ENCODE measurements around the gene EPHA4. TPM values are rescaled to one million over a fixed set of nuclear protein-coding genes. Genes with fewer than 3 reads are reported as not detected.

The EPHA4 gene
- total and polyA plus RNA-seq, 7 experiments from 2014 or later, result 8.3 to 42.8 (median 25.3) TPM

GRCh38 chr2:221569871-221570270, 2.2 kb downstream of the EPHA4 start:
- Mint-ChIP-seq H3K27ac (peak overlapping the region in 7 of 9 donors; percentile 11 to 89 (median 81)), H3K36me3 (peaks cover 0 to 16% (median 3%) of the 10 kb centered on the region in 5 donors), H3K4me3 (peak overlapping the region; percentile 24 to 97 (median 92)), H3K27me3 (peaks cover 14 to 73% (median 35%) of the 10 kb centered on the region in 5 donors), H3K4me1 (peaks cover 22 to 65% (median 41%) of the 10 kb centered on the region in 7 donors), H3K9me3 (no peaks in the 10 kb centered on the region)
- Histone ChIP-seq H3K27me3 (ENCODE audit: control insufficient read depth in 2 of 2, insufficient read depth in 2 of 2, low read length in 2 of 2) (peaks cover 0 to 4% of the 10 kb centered on the region in 2 donors), H3K4me1 (ENCODE audit: control insufficient read depth in 2 of 2, insufficient read depth in 2 of 2, low read length in 2 of 2) (peaks cover 11 to 23% of the 10 kb centered on the region in 2 donors), H3K27ac (ENCODE audit: low read depth, low read length) (no peak overlapping the region), H3K4me3 (ENCODE audit: low read length) (peak overlapping the region; percentile 91), H3K36me3 (ENCODE audit: control insufficient read depth in 2 of 3, insufficient read depth in 3 of 3, low read length in 3 of 3) (peaks cover 0 to 8% (median 0%) of the 10 kb centered on the region in 3 experiments), H3K9me3 (ENCODE audit: control insufficient read depth in 2 of 3, low read length in 3 of 3) (no peaks in the 10 kb centered on the region)
- CTCF ChIA-PET, result no interaction called here
- POLR2A ChIA-PET, result no interaction called here
- intact Hi-C loops (cut with micrococcal nuclease), result loop anchor here (5.0 to 10.0 kb wide), 17 partner anchors 38 to 1292 kb away; partner anchors contain the start of genes ACSL3 (in 1 of the 2) and FARSB (in 1 of the 2)
- no peak for ATAC-seq
- no peak for DNase-seq

- no peaks in the 10 kb centered on the region for H3K9me3 Mint-ChIP-seq
- H3K27ac Mint-ChIP-seq, result peak overlapping the region in 4 of 9 donors; percentile 17 to 82 (median 62)
- Histone ChIP-seq H3K4me3 (ENCODE audit: low read length) (no peak overlapping the region), H3K27ac (ENCODE audit: low read depth, low read length) (no peak overlapping the region), H3K36me3 (ENCODE audit: control insufficient read depth in 2 of 3, insufficient read depth in 3 of 3, low read length in 3 of 3) (peaks cover 0 to 8% (median 0%) of the 10 kb centered on the region in 3 experiments), H3K27me3 (ENCODE audit: control insufficient read depth in 2 of 2, insufficient read depth in 2 of 2, low read length in 2 of 2) (peaks cover 0 to under 1% of the 10 kb centered on the region in 2 donors), H3K9me3 (ENCODE audit: control insufficient read depth in 2 of 3, low read length in 3 of 3) (no peaks in the 10 kb centered on the region), H3K4me1 (ENCODE audit: control insufficient read depth in 2 of 2, insufficient read depth in 2 of 2, low read length in 2 of 2) (peaks cover 11 to 23% of the 10 kb centered on the region in 2 donors)
- H3K4me3 Mint-ChIP-seq, result peak overlapping the region in 8 of 10 donors; percentile 44 to 97 (median 84)
- POLR2A ChIA-PET, result no interaction called here
- no peak for ATAC-seq
- peak in 1 of 9 donors; percentile 7 for DNase-seq
- intact Hi-C loops (cut with micrococcal nuclease), result no loop called here
- H3K4me1 Mint-ChIP-seq, result peaks cover 22 to 65% (median 41%) of the 10 kb centered on the region in 7 donors
- CTCF ChIA-PET, result no interaction called here
- peaks cover 10 to 71% (median 30%) of the 10 kb centered on the region in 5 donors for H3K27me3 Mint-ChIP-seq
- H3K36me3 Mint-ChIP-seq, result peaks cover 0 to 16% (median 4%) of the 10 kb centered on the region in 5 donors
Observed at GRCh38 chr2:221569425-221569845, 2.7 kb downstream of the EPHA4 start.

GRCh38 chr2:221568299-221568698, 3.8 kb downstream of the EPHA4 start:
- H3K9me3 ChIP-seq (ENCODE audit: control insufficient read depth in 2 of 3, low read length in 3 of 3), result no peaks in the 10 kb centered on the region
- H3K27me3 ChIP-seq (ENCODE audit: control insufficient read depth in 2 of 2, insufficient read depth in 2 of 2, low read length in 2 of 2), result no peaks in the 10 kb centered on the region
- H3K36me3 ChIP-seq (ENCODE audit: control insufficient read depth in 2 of 3, insufficient read depth in 3 of 3, low read length in 3 of 3), result peaks cover 0 to 8% (median 0%) of the 10 kb centered on the region in 3 experiments
- no peak for ATAC-seq
- H3K27ac ChIP-seq (ENCODE audit: low read depth, low read length), result no peak overlapping the region
- peak overlapping the region in 1 of 9 donors; percentile 5 for H3K27ac Mint-ChIP-seq
- no peaks in the 10 kb centered on the region for H3K9me3 Mint-ChIP-seq
- H3K4me3 ChIP-seq (ENCODE audit: low read length), result no peak overlapping the region
- H3K27me3 Mint-ChIP-seq, result peaks cover 0 to 69% (median 20%) of the 10 kb centered on the region in 5 donors
- intact Hi-C loops (cut with micrococcal nuclease), result no loop called here
- no peak overlapping the region for H3K4me3 Mint-ChIP-seq
- peaks cover 0 to 20% (median 10%) of the 10 kb centered on the region in 5 donors for H3K36me3 Mint-ChIP-seq
- POLR2A ChIA-PET, result no interaction called here
- H3K4me1 ChIP-seq (ENCODE audit: control insufficient read depth in 2 of 2, insufficient read depth in 2 of 2, low read length in 2 of 2), result peaks cover 11 to 15% of the 10 kb centered on the region in 2 donors
- CTCF ChIA-PET, result no interaction called here
- no peak for DNase-seq
- peaks cover 13 to 60% (median 33%) of the 10 kb centered on the region in 7 donors for H3K4me1 Mint-ChIP-seq

- Mint-ChIP-seq H3K9me3 (no peaks in the 10 kb centered on the region), H3K4me1 (peaks cover 18 to 64% (median 33%) of the 10 kb centered on the region in 7 donors), H3K4me3 (no peak overlapping the region), H3K27ac (peak overlapping the region in 3 of 9 donors; percentile 0 to 28 (median 5)), H3K36me3 (peaks cover 0 to 22% (median 13%) of the 10 kb centered on the region in 5 donors), H3K27me3 (peaks cover 0 to 71% (median 20%) of the 10 kb centered on the region in 5 donors)
- POLR2A ChIA-PET, result no interaction called here
- Histone ChIP-seq H3K36me3 (ENCODE audit: control insufficient read depth in 2 of 3, insufficient read depth in 3 of 3, low read length in 3 of 3) (peaks cover 0 to 8% (median 0%) of the 10 kb centered on the region in 3 experiments), H3K9me3 (ENCODE audit: control insufficient read depth in 2 of 3, low read length in 3 of 3) (no peaks in the 10 kb centered on the region), H3K4me3 (ENCODE audit: low read length) (no peak overlapping the region), H3K27me3 (ENCODE audit: control insufficient read depth in 2 of 2, insufficient read depth in 2 of 2, low read length in 2 of 2) (no peaks in the 10 kb centered on the region), H3K27ac (ENCODE audit: low read depth, low read length) (no peak overlapping the region), H3K4me1 (ENCODE audit: control insufficient read depth in 2 of 2, insufficient read depth in 2 of 2, low read length in 2 of 2) (peaks cover 11 to 15% of the 10 kb centered on the region in 2 donors)
- ATAC-seq (no peak), DNase-seq (no peak)
- CTCF ChIA-PET, result no interaction called here
- intact Hi-C loops (cut with micrococcal nuclease), result no loop called here
Observed at GRCh38 chr2:221567809-221568208, 4.3 kb downstream of the EPHA4 start.

GRCh38 chr2:221567231-221567760, 4.8 kb downstream of the EPHA4 start:
- Mint-ChIP-seq H3K4me1 (peaks cover 15 to 68% (median 33%) of the 10 kb centered on the region in 7 donors), H3K27me3 (peaks cover 0 to 71% (median 20%) of the 10 kb centered on the region in 5 donors), H3K36me3 (peaks cover 0 to 22% (median 13%) of the 10 kb centered on the region in 5 donors), H3K4me3 (peak overlapping the region in 1 of 10 donors; percentile 12), H3K27ac (no peak overlapping the region), H3K9me3 (no peaks in the 10 kb centered on the region)
- H3K36me3 ChIP-seq (ENCODE audit: control insufficient read depth in 2 of 3, insufficient read depth in 3 of 3, low read length in 3 of 3), result peaks cover 0 to 8% (median 0%) of the 10 kb centered on the region in 3 experiments
- intact Hi-C loops (cut with micrococcal nuclease), result no loop called here
- DNase-seq (no peak), ATAC-seq (no peak)
- ChIA-PET CTCF (no interaction called here), POLR2A (no interaction called here)
- H3K27me3 ChIP-seq (ENCODE audit: control insufficient read depth in 2 of 2, insufficient read depth in 2 of 2, low read length in 2 of 2), result no peaks in the 10 kb centered on the region
- H3K4me3 ChIP-seq (ENCODE audit: low read length), result no peak overlapping the region
- H3K4me1 ChIP-seq (ENCODE audit: control insufficient read depth in 2 of 2, insufficient read depth in 2 of 2, low read length in 2 of 2), result peaks cover 11 to 15% of the 10 kb centered on the region in 2 donors
- no peaks in the 10 kb centered on the region for H3K9me3 ChIP-seq (ENCODE audit: control insufficient read depth in 2 of 3, low read length in 3 of 3)
- no peak overlapping the region for H3K27ac ChIP-seq (ENCODE audit: low read depth, low read length)

GRCh38 chr2:221563270-221563985, 8.7 kb downstream of the EPHA4 start:
- H3K36me3 ChIP-seq (ENCODE audit: control insufficient read depth in 2 of 3, insufficient read depth in 3 of 3, low read length in 3 of 3), result no peaks in the 10 kb centered on the region
- POLR2A ChIA-PET, result no interaction called here
- Mint-ChIP-seq H3K27ac (no peak overlapping the region), H3K4me3 (no peak overlapping the region), H3K4me1 (peaks cover 3 to 61% (median 16%) of the 10 kb centered on the region in 7 donors), H3K9me3 (no peaks in the 10 kb centered on the region), H3K27me3 (peaks cover 0 to 45% (median 2%) of the 10 kb centered on the region in 5 donors), H3K36me3 (peaks cover 0 to 22% (median 17%) of the 10 kb centered on the region in 5 donors)
- no peak overlapping the region for H3K27ac ChIP-seq (ENCODE audit: low read depth, low read length)
- peaks cover 0 to 6% of the 10 kb centered on the region in 2 donors for H3K4me1 ChIP-seq (ENCODE audit: control insufficient read depth in 2 of 2, insufficient read depth in 2 of 2, low read length in 2 of 2)
- intact Hi-C loops (cut with micrococcal nuclease), result no loop called here
- DNase-seq (no peak), ATAC-seq (no peak)
- H3K9me3 ChIP-seq (ENCODE audit: control insufficient read depth in 2 of 3, low read length in 3 of 3), result no peaks in the 10 kb centered on the region
- H3K4me3 ChIP-seq (ENCODE audit: low read length), result no peak overlapping the region
- no peaks in the 10 kb centered on the region for H3K27me3 ChIP-seq (ENCODE audit: control insufficient read depth in 2 of 2, insufficient read depth in 2 of 2, low read length in 2 of 2)
- CTCF ChIA-PET, result no interaction called here
